Measurements from ENCODE around the gene ASCC1. TPM values are rescaled to one million over a fixed set of nuclear protein-coding genes. Genes with fewer than 3 reads are reported as not detected.

ASCC1 gene
- total and polyA plus RNA-seq, 2 donors (not counting 1 experiment from before 2014, with no cell fraction given) = 40.2 to 42.1 TPM

DNA sequence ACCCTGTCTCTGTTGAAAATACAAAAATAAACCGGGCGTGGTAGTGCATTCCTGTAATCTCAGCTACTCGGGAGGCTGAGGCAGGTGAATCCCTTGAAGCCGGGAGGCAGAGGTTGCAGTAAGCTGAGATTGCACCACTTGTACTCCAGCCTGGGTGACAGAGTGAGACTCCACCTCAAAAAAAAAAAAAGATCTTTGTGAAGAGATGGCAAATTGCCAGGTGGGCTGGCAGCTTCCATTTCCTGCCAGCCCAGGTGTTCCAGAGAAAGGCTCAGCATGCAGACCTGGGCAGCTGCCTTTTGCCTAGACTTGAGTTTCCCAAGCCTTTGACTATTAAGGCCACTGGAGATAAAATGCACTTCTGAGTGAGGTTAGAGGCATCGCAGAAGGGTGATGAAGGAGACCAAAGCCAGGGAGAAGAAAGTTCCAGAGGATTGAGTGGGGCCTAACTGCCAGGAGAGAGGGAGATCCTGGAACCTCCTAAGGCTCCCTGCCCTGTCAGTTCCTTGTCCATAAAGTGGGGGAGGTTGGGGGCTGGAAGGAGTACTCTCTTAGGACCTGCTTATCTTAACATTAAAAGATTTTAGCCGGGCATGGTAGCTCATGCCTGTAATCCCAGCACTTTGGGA lies 47.7 kb upstream of the ASCC1 start:
- H2AFZ ChIP-seq (ENCODE audit: low read length) = no peak overlapping the region
- H3K9me3 ChIP-seq (ENCODE audit: control insufficient read depth, insufficient read depth, low read depth, low read length) = no peaks in the 10 kb centered on the region
- no peak overlapping the region for H3K4me3 ChIP-seq (replicated peaks in 1 of 4; ENCODE audit: control extremely low read depth in 1 of 4, insufficient read depth in 1 of 4, low read depth in 3 of 4, low read length in 4 of 4)
- H3K27me3 ChIP-seq (ENCODE audit: control insufficient read depth, insufficient read depth, low read length) = no peaks in the 10 kb centered on the region
- H3K79me2 ChIP-seq (ENCODE audit: control insufficient read depth, insufficient read depth, low read length) = no peaks in the 10 kb centered on the region
- H3K9ac ChIP-seq (ENCODE audit: insufficient read depth, low read length) = no peak overlapping the region
- H3K36me3 ChIP-seq (ENCODE audit: control insufficient read depth, insufficient read depth, low read length) = no peaks in the 10 kb centered on the region
- DNase-seq (ENCODE audit: low read depth in 2 of 2) = no peak
- no peak for TF ChIP-seq EZH2 (IDR thresholded peaks at IDR 0.05; ENCODE audit: low read length, missing control alignments)
- TF ChIP-seq, protein P1, sequence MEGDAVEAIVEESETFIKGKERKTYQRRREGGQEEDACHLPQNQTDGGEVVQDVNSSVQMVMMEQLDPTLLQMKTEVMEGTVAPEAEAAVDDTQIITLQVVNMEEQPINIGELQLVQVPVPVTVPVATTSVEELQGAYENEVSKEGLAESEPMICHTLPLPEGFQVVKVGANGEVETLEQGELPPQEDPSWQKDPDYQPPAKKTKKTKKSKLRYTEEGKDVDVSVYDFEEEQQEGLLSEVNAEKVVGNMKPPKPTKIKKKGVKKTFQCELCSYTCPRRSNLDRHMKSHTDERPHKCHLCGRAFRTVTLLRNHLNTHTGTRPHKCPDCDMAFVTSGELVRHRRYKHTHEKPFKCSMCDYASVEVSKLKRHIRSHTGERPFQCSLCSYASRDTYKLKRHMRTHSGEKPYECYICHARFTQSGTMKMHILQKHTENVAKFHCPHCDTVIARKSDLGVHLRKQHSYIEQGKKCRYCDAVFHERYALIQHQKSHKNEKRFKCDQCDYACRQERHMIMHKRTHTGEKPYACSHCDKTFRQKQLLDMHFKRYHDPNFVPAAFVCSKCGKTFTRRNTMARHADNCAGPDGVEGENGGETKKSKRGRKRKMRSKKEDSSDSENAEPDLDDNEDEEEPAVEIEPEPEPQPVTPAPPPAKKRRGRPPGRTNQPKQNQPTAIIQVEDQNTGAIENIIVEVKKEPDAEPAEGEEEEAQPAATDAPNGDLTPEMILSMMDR (conservative IDR thresholded peaks at IDR 0.05 in 1 of 2, IDR thresholded peaks at IDR 0.05 in 1 of 2; ENCODE audit: low read depth in 1 of 2, low read length in 2 of 2) = no peak
- H3K4me2 ChIP-seq (ENCODE audit: extremely low read depth, insufficient read depth, low read length) = no peak overlapping the region
- H4K20me1 ChIP-seq (ENCODE audit: control insufficient read depth, extremely low read depth, insufficient read depth, low read length) = no peaks in the 10 kb centered on the region
- peaks cover 19% of the 10 kb centered on the region for H3K4me1 ChIP-seq (ENCODE audit: control insufficient read depth, extremely low read depth, insufficient read depth, low read length)
- H3K27ac ChIP-seq (ENCODE audit: insufficient read depth, low read length) = no peak overlapping the region

DNA sequence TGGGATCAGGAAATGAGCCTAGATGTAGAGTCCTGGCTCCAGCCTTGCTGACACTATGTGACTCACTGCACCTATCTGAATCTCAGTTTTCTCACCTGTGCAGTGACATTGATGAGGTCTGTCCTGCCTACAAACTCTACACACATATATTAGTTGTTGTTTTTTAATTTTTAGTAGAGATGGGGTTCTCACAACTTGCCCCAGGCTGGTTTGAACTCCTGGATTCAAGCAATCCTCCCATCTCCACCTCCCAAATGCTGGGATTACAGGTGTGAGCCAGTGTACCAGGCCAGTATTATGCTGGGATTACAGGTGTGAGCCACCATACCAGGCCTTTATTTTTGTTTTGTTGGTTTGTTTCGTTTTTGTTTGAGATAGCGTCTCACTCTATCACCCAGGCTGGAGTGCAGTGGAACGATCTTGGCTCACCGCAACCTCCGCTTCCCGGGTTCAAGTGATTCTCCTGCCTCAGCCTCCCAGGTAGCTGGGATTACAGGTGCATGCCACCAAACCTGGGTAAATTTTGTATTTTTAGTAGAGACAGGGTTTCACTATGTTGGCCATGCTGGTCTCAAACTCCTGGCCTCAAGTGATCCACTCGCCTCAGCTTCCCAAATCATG lies 45.8 kb upstream of the ASCC1 start:
- H3K9ac ChIP-seq (ENCODE audit: insufficient read depth, low read length) = no peak overlapping the region
- no peak overlapping the region for H2AFZ ChIP-seq (ENCODE audit: low read length)
- DNase-seq (ENCODE audit: low read depth in 2 of 2) = no peak
- peaks cover 20% of the 10 kb centered on the region for H3K4me1 ChIP-seq (ENCODE audit: control insufficient read depth, extremely low read depth, insufficient read depth, low read length)
- H3K79me2 ChIP-seq (ENCODE audit: control insufficient read depth, insufficient read depth, low read length) = no peaks in the 10 kb centered on the region
- no peak for TF ChIP-seq EZH2 (IDR thresholded peaks at IDR 0.05; ENCODE audit: low read length, missing control alignments)
- TF ChIP-seq, protein P1 (conservative IDR thresholded peaks at IDR 0.05 in 1 of 2, IDR thresholded peaks at IDR 0.05 in 1 of 2; ENCODE audit: low read depth in 1 of 2, low read length in 2 of 2) = no peak
- H3K4me3 ChIP-seq (replicated peaks in 1 of 4; ENCODE audit: control extremely low read depth in 1 of 4, insufficient read depth in 1 of 4, low read depth in 3 of 4, low read length in 4 of 4) = no peak overlapping the region
- no peaks in the 10 kb centered on the region for H3K9me3 ChIP-seq (ENCODE audit: control insufficient read depth, insufficient read depth, low read depth, low read length)
- H4K20me1 ChIP-seq (ENCODE audit: control insufficient read depth, extremely low read depth, insufficient read depth, low read length) = no peaks in the 10 kb centered on the region
- H3K27me3 ChIP-seq (ENCODE audit: control insufficient read depth, insufficient read depth, low read length) = no peaks in the 10 kb centered on the region
- peak overlapping the region; percentile 79 for H3K4me2 ChIP-seq (ENCODE audit: extremely low read depth, insufficient read depth, low read length)
- no peaks in the 10 kb centered on the region for H3K36me3 ChIP-seq (ENCODE audit: control insufficient read depth, insufficient read depth, low read length)
- peak overlapping the region; percentile 88 for H3K27ac ChIP-seq (ENCODE audit: insufficient read depth, low read length)

DNA sequence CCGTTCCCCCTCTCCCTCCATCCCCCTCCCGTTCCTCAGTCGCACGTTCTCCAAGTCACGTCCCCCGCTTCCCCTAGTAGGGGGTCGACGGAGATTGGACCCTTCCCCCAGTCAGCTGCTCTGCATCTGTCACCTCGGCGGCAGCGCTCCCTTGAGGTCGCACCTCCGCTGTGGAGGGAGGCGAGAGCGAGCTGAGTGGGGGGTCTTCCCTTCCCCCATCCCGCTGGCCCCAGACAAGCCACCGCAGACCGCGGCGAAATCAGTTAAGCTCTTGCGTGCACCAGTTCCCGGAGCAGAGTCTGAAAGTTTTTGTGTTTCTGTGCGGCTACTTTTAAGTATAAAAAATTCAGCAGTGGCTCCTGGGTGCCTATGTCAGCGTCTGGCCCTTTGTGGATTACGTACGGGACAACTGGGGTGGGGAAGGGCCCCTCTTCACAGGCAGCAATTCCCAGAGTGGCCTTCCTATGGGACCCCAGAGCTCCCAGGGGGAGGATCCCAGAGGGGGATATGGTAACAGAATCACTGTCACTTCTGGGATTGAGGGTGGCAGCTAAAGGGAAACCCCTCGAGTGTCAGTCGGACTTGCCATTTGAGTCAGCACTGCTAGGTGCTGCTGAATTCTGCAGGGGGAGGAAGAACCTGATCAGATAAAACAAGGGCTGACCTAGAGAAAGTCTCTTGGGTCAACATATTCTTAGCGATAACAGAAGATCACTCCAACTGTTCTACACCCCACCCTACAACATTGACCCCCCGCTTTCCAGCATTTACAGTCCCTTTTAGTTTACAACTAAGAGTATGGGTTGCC lies 45.1 kb upstream of the ASCC1 start:
- Histone ChIP-seq H3K9ac (ENCODE audit: insufficient read depth, low read length) (peak overlapping the region; percentile 71), H3K4me1 (ENCODE audit: control insufficient read depth, extremely low read depth, insufficient read depth, low read length) (peaks cover 20% of the 10 kb centered on the region), H2AFZ (ENCODE audit: low read length) (peak overlapping the region; percentile 70), H3K27ac (ENCODE audit: insufficient read depth, low read length) (peak overlapping the region; percentile 88), H3K4me2 (ENCODE audit: extremely low read depth, insufficient read depth, low read length) (peak overlapping the region; percentile 79), H4K20me1 (ENCODE audit: control insufficient read depth, extremely low read depth, insufficient read depth, low read length) (no peaks in the 10 kb centered on the region), H3K9me3 (ENCODE audit: control insufficient read depth, insufficient read depth, low read depth, low read length) (no peaks in the 10 kb centered on the region), H3K36me3 (ENCODE audit: control insufficient read depth, insufficient read depth, low read length) (no peaks in the 10 kb centered on the region), H3K4me3 (replicated peaks in 1 of 4; ENCODE audit: control extremely low read depth in 1 of 4, insufficient read depth in 1 of 4, low read depth in 3 of 4, low read length in 4 of 4) (peak overlapping the region; percentile 32 to 62 (median 44)), H3K79me2 (ENCODE audit: control insufficient read depth, insufficient read depth, low read length) (no peaks in the 10 kb centered on the region), H3K27me3 (ENCODE audit: control insufficient read depth, insufficient read depth, low read length) (no peaks in the 10 kb centered on the region)
- TF ChIP-seq, protein P1 (conservative IDR thresholded peaks at IDR 0.05 in 1 of 2, IDR thresholded peaks at IDR 0.05 in 1 of 2; ENCODE audit: low read depth in 1 of 2, low read length in 2 of 2) = no peak
- no peak for TF ChIP-seq EZH2 (IDR thresholded peaks at IDR 0.05; ENCODE audit: low read length, missing control alignments)
- peak in 1 of 2 donors; percentile 56 for DNase-seq (ENCODE audit: low read depth in 2 of 2)
